ENCODE results near the gene ADORA3. TPM values are rescaled to one million over a fixed set of nuclear protein-coding genes. Genes with fewer than 3 reads are reported as not detected.
"Not testable (repeated sequence)": the region's sequence is repeated elsewhere in the genome, so short reads cannot be mapped to it uniquely, and the experiment has no call there.

The ADORA3 gene
- polyA plus RNA-seq (2012; ENCODE audit: low read depth, missing spikeins), result 0.35 TPM

DNA sequence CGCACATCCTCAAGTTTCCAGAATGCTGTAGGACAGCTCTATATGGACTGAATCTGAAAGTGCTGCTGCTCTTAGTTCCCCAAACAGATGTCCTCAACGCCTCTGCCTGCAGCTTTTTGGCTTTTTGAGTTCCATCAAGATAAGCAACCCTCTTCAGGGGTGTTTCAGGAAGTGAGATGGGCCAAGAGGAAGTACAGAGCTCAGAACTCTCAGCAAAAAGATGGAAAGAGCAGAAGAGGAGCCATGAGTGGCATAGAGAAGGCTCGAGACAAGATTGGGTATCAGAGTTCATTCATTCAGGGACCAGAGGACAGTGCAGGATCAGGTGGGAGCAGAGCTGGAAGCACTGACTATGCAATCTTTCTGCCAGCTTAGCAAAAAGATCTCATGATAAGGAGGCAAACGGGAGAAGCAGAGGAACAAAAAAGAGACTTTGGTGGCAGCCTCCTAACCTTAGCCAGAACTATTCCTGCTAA is at the start of gene ADORA3, which contains the start of gene TMIGD3:
TSS of gene ADORA3 (minus strand) at position 49 of the 476 bp plus-strand sequence. CDS start 279 bp downstream, outside the sequence.
TSS of gene TMIGD3 (minus strand) at position 49 of the 476 bp plus-strand sequence. CDS start 279 bp downstream, outside the sequence.
- TF ChIP-seq POLR2AphosphoS5 (IDR thresholded peaks at IDR 0.05; ENCODE audit: low read depth, low read length) (no peak), SPI1 (IDR thresholded peaks at IDR 0.05; ENCODE audit: low read depth, low read length) (peak; percentile 81)
- DNase-seq (ENCODE audit: insufficient read length, low spot score), result no peak
- FAIRE-seq, result peak; percentile 50

DNA sequence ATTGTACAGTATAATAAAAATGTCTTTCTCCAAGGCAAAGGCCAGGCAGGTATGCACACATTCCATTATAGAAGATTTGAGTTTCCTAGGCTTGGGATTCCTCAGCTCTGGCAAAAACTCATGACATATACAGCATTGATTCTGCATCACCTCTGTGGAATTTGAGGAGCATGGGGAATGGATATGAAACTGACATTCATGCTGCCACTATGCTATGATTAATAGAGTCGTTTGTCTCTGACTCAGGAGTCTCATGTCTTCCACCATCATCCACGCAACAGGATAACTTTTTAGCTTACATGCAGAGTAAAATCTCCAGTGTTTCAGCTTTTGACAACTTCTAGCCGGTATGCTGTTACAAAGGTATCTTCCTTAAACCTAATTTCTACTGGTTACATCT is 49.8 kb upstream of the ADORA3 start:
- FAIRE-seq (no peak), DNase-seq (ENCODE audit: insufficient read length, low spot score) (no peak)
- no peak for TF ChIP-seq POU2F2 (IDR thresholded peaks at IDR 0.05; ENCODE audit: low read depth, low read length)
- TF ChIP-seq TAF1 (IDR thresholded peaks at IDR 0.05; ENCODE audit: low read depth, low read length), result no peak
- TF ChIP-seq SPI1 (IDR thresholded peaks at IDR 0.05; ENCODE audit: low read depth, low read length), result no peak
- no peak for TF ChIP-seq POLR2A (IDR thresholded peaks at IDR 0.05; ENCODE audit: low read depth, low read length)
- no peak for TF ChIP-seq POLR2AphosphoS5 (IDR thresholded peaks at IDR 0.05; ENCODE audit: low read depth, low read length)
- no peak for TF ChIP-seq PAX5 (IDR thresholded peaks at IDR 0.05; ENCODE audit: insufficient read depth, low read length, severe bottlenecking)

DNA sequence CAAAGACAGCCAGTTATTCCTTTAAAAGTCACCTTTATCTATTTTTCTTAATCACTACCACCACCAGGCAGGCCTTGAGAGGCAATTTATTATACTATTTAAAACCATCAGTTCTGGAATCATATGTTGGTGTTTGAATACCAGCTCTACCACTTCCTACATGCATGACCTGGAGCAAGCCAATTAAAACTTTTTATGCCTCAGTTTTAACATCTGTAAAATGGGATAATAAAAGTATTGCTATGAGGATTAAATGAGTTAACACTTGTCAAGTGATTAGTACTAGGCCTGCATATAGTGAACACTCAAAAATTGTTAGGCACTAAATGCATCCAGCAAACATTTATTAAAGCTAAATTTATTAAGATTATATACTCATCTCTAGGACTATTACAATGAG is 49.2 kb upstream of the ADORA3 start:
- FAIRE-seq (no peak), DNase-seq (ENCODE audit: insufficient read length, low spot score) (no peak)
- TF ChIP-seq PAX5 (IDR thresholded peaks at IDR 0.05; ENCODE audit: insufficient read depth, low read length, severe bottlenecking) (no peak), SPI1 (IDR thresholded peaks at IDR 0.05; ENCODE audit: low read depth, low read length) (no peak), POLR2A (IDR thresholded peaks at IDR 0.05; ENCODE audit: low read depth, low read length) (no peak), POU2F2 (IDR thresholded peaks at IDR 0.05; ENCODE audit: low read depth, low read length) (no peak), POLR2AphosphoS5 (IDR thresholded peaks at IDR 0.05; ENCODE audit: low read depth, low read length) (no peak), TAF1 (IDR thresholded peaks at IDR 0.05; ENCODE audit: low read depth, low read length) (no peak)

DNA sequence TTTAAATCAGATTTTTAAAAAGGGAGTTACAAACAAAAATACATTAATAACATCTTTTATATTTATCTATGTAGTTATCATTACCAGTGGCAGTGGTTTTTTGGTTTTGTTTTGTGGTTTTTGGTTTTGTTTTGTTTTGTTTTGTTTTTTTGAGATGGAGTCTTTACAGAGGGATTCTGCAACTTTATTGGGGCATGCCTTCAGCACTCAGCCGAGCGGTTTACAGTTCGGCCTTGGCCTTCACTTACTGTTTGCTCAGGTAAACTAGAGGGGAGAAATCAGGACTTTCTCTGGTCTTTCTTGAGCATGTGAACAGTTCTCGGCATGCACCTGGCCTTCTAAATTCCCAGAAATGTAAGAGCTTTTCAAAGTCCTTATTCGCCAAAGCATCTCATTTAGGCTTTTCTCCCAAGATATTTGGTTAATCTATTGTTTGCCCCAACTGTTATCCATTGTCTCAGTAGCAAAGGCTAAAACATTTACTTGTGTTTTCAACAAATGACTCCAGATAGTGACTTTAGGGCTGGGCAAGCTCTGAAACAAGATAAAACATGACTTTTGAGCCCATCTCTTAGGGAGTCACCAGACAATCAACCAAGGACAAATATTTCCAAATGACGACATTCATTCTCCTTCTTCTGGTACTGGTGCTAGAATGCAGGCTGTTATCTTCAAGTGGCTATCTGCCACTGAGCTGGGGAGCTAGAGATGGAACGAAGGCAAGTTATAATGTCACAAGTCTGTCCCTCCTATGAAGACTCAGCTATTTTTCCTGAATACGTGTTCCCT is 48.4 kb upstream of the ADORA3 start:
- FAIRE-seq, result no peak
- TF ChIP-seq POLR2A (IDR thresholded peaks at IDR 0.05; ENCODE audit: low read depth, low read length) (no peak), POU2F2 (IDR thresholded peaks at IDR 0.05; ENCODE audit: low read depth, low read length) (no peak), SPI1 (IDR thresholded peaks at IDR 0.05; ENCODE audit: low read depth, low read length) (no peak), TAF1 (IDR thresholded peaks at IDR 0.05; ENCODE audit: low read depth, low read length) (no peak), PAX5 (IDR thresholded peaks at IDR 0.05; ENCODE audit: insufficient read depth, low read length, severe bottlenecking) (no peak), POLR2AphosphoS5 (IDR thresholded peaks at IDR 0.05; ENCODE audit: low read depth, low read length) (no peak)
- no peak for DNase-seq (ENCODE audit: insufficient read length, low spot score)

DNA sequence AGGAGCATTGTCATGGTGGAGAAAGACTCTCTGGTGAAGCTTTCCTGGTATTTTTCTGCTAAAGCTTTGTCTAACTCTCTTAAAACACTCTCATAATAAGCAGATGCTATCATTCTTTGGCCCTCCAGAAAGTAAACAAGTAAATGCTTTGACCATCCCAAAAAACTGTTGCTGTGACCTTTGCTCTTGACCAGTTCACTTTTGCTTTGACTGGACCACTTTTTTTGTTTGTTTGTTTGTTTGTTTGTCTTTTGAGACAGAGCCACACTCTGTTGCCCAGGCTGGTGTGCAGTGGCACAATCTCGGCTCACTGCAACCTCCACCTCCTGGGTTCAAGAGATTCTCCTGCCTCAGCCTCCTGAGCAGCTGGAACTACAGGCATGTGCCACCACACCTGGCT is 44.4 kb upstream of the ADORA3 start:
- peak; percentile 5 for FAIRE-seq
- DNase-seq (ENCODE audit: insufficient read length, low spot score), result not testable (repeated sequence)

DNA sequence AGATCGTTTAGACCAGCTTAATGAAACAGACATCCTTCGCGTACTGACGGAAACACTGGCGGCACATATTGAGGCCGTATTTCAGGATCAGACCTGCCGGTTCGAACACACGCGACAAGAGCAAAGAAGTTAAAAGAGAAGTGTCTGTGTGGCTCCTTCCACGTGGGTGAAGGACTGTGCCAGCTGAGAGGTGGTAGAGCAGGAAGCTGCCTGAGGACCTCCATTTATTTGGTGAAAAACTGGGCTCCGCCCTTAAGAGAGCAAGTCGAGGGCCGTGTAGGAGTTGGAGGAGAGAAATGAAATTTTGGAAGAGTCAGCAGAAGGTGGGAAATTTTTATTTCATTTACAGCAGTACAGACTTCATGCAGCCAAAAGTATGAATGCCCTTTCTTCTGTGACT is 38.8 kb upstream of the ADORA3 start:
- TF ChIP-seq PAX5 (IDR thresholded peaks at IDR 0.05; ENCODE audit: insufficient read depth, low read length, severe bottlenecking), result no peak
- no peak for TF ChIP-seq SPI1 (IDR thresholded peaks at IDR 0.05; ENCODE audit: low read depth, low read length)
- TF ChIP-seq POLR2AphosphoS5 (IDR thresholded peaks at IDR 0.05; ENCODE audit: low read depth, low read length), result no peak
- no peak for TF ChIP-seq POU2F2 (IDR thresholded peaks at IDR 0.05; ENCODE audit: low read depth, low read length)
- no peak for TF ChIP-seq TAF1 (IDR thresholded peaks at IDR 0.05; ENCODE audit: low read depth, low read length)
- TF ChIP-seq POLR2A (IDR thresholded peaks at IDR 0.05; ENCODE audit: low read depth, low read length), result no peak
- DNase-seq (ENCODE audit: insufficient read length, low spot score) (no peak), FAIRE-seq (no peak)

DNA sequence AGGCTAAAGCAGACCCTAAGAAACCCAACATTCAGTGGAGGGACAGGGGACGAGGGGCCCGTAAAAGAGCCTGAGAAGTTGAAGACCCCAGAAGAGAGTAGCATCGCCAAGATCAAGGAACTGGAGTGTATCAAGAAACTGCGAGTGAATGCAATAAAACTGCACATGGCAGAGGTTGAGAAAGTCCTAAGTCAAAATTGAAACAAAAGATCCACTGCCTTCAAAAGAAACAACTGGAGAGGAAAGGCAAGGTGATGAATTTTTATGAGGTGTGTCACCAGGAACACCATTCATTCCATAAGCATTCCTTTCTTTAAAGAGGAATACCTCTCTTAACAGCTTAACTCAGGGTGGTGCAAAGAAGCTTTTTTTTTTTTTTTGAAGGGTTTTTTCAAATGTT is 38.3 kb upstream of the ADORA3 start:
- DNase-seq (ENCODE audit: insufficient read length, low spot score) (no peak), FAIRE-seq (no peak)
- TF ChIP-seq PAX5 (IDR thresholded peaks at IDR 0.05; ENCODE audit: insufficient read depth, low read length, severe bottlenecking) (no peak), POLR2AphosphoS5 (IDR thresholded peaks at IDR 0.05; ENCODE audit: low read depth, low read length) (no peak)

DNA sequence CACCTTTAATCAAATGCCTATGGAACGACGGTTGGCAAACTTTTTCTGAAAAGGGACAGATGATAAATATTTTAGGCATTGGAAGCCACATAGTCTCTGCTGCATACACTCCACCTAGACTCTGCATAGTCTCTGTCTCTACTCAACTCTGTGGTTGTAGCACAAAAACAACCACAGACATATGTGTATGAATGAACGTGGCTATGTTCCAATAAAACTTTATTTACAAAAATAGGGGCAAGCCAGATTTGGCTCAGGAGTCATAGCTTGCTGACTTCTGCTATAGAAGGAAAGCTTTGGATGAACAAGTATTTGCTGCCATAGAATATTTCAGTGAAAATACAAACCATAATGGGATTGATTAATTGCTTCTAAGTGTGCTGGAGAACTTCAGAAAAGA is 37.5 kb upstream of the ADORA3 start:
- no peak for DNase-seq (ENCODE audit: insufficient read length, low spot score)
- TF ChIP-seq POLR2AphosphoS5 (IDR thresholded peaks at IDR 0.05; ENCODE audit: low read depth, low read length) (no peak), POLR2A (IDR thresholded peaks at IDR 0.05; ENCODE audit: low read depth, low read length) (no peak), TAF1 (IDR thresholded peaks at IDR 0.05; ENCODE audit: low read depth, low read length) (no peak), SPI1 (IDR thresholded peaks at IDR 0.05; ENCODE audit: low read depth, low read length) (no peak), PAX5 (IDR thresholded peaks at IDR 0.05; ENCODE audit: insufficient read depth, low read length, severe bottlenecking) (no peak), POU2F2 (IDR thresholded peaks at IDR 0.05; ENCODE audit: low read depth, low read length) (no peak)
- no peak for FAIRE-seq

DNA sequence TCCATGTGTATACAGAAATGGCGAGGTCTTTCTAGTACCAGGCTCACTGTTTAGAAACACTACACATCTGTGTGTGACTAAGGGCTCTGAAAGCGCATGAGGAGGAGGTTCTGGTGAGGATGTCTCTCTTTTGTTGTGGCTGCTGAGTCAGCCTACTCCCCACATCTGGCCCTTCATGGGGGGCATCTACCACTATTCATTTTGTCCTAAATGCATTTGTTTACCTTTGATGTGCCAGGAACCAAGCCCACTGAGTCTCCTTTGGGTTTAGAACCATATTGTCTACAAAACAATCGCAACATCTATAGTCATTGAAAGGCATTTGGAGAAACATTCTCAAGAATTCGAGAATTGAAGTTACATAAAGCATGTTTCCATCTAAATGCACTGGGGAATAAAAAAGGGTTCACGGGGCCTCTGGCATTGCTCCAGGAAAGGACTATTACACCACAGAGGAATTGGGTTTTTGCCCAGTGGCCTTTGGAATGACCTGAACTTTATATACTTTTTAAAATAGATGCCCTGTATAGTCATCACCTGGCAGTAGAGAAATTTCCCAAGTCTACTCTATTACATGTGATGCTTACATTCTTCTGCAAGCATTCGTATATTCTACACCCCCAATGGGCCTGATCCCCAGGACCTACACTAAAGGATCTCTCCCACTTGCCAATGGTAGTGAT is 35.1 kb upstream of the ADORA3 start:
- TF ChIP-seq SPI1 (IDR thresholded peaks at IDR 0.05; ENCODE audit: low read depth, low read length), result no peak
- TF ChIP-seq POU2F2 (IDR thresholded peaks at IDR 0.05; ENCODE audit: low read depth, low read length), result no peak
- TF ChIP-seq POLR2A (IDR thresholded peaks at IDR 0.05; ENCODE audit: low read depth, low read length), result no peak
- no peak for TF ChIP-seq POLR2AphosphoS5 (IDR thresholded peaks at IDR 0.05; ENCODE audit: low read depth, low read length)
- no peak for TF ChIP-seq PAX5 (IDR thresholded peaks at IDR 0.05; ENCODE audit: insufficient read depth, low read length, severe bottlenecking)
- no peak for TF ChIP-seq TAF1 (IDR thresholded peaks at IDR 0.05; ENCODE audit: low read depth, low read length)
- DNase-seq (ENCODE audit: insufficient read length, low spot score), result no peak
- FAIRE-seq, result no peak

Data from GM12891 (cell line).